ENCODE results near the gene SMAD7.

The SMAD7 gene

DNA sequence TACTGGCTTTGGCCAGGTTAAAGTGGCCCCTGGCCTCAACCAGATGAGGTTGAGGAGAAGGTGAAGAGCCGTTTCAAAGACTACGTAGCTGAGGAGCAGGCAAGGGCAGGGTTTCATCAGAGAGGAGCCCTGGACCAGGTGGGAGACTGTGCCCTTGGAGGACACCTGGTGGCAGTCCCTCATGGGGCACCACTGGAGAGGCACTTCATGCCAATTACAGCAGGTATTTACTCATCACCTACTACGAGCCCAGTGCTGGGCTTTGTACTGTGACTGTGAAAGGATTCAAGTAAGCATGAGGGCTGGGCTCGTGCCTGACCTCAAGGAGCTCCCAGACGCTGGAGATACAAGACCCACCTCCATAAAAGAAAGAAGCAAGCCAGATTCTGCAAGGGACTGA, 37.6 kb downstream of the SMAD7 start:
- no peak for DNase-seq

GRCh38 chr18:48910972-48911545, 39.7 kb downstream of the SMAD7 start:
- DNase-seq: no peak

DNA sequence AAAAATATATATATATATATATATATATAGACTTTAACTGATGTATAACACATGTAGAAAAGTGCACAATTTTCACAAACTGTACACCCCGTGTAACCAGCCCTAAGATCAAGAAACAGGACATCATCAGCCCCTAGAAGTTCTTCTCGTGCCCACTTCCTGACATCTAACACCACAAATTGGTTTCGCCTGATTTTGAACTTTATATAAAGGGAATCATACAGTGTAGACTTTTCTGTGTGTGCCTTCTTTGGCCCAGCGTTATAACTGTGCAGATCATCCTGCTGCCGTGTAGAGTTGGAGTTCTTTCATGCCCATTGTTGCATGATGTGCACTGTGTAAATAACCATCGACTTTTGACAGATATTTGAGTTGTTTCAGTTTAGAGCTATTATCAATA, 41.0 kb downstream of the SMAD7 start:
- no peak for DNase-seq

GRCh38 chr18:48908916-48909315, 41.8 kb downstream of the SMAD7 start:
- DNase-seq: no peak

DNA sequence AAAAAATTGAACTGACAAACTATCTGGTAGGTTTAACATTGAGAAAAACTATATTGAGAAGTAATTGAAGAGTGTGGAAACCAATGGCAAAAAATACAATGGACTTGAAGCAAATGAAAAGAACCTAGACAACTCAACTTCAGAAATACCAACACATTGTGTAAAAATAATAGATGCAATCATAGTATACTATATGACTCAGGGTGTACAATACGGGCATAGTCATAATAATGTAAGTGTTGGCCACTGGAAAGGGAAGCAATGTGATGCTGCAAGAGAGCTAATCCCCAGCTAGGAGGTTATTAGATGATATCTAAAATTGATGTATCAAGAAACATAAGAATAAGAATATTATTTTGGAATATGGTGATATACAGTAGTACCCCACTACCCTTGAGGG, 45.3 kb downstream of the SMAD7 start:
- no peak for DNase-seq

DNA sequence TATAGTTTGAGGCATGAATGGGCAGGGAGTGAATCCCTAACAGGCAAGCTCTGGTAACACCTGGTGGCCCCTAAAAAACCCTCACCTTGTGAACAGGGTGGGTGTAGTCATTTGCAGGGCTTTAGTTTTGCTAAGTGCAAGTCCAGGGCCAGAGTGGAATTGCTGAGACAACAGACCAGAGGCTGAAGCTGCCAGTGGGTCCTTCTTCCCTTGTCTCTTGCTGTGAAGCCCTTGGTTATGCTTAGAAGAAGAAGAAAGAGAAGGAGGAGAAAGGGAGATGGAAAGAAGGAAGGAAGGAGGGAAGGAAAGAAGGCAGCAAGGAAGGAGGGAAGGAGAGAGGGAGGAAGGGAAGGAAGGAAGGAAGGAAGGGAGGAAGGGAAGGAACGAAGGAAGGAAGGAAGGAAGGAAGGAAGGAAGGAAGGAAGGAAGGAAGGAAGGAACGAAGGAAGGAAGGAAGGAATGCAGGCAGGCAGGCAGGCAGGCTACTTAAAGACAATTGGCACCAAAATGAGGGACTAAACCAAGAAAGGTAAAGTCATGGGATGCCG, 45.8 kb downstream of the SMAD7 start:
- no peak for DNase-seq

DNA sequence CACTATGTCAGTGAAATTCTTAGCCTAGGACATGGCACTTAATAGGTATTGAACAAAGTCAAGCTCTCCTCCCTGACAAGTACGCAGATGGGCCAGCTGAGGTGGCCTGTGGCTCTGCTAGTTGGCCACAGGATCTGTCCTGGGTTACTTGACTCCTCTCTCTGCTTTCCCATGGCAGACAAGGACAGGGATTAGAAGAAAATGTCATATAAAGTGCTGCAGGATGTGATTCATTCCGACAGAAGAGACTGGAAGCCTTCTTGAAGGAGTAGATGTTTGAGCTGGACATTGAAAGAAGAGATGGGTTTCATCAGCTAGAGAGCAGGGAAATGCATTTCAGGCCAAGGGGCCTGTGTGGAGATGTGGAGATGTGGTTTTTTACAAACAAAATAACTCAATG, 46.7 kb downstream of the SMAD7 start:
- no peak for DNase-seq

DNA sequence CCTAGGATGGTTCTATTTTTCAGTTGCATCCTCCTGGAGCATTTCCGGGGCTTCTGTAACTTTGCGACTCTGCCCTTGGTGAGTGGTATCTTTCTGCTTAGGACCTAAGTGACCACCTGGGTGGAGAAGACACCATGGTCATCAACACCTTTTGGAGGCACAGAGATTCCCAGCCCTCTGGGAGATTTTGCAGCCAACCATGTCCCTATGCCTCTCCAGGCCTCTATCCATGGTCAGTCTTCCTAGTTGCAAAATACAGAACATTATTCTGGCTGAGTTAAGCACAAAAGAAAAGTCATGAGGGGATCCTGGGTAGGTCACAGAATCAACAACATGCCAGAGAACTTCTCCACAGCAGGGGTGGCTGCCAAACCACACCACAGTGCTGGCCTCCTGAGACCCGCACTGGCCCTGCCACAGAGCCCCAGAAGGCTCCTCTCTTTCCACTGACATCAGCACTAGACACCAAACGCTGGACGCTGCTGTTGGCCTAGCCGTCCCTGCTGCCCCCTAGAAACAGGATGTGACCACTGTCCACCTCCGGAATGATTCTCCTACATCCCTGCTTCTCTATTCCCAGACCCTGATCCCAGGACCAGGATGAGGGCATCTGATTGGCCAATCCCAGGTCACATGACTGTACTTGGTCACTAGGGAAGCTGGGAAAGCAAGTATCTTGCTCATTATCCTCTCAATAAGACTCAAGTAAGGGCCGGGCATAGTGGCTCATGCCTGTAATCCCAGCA, 47.7 kb downstream of the SMAD7 start:
- no peak for DNase-seq

DNA sequence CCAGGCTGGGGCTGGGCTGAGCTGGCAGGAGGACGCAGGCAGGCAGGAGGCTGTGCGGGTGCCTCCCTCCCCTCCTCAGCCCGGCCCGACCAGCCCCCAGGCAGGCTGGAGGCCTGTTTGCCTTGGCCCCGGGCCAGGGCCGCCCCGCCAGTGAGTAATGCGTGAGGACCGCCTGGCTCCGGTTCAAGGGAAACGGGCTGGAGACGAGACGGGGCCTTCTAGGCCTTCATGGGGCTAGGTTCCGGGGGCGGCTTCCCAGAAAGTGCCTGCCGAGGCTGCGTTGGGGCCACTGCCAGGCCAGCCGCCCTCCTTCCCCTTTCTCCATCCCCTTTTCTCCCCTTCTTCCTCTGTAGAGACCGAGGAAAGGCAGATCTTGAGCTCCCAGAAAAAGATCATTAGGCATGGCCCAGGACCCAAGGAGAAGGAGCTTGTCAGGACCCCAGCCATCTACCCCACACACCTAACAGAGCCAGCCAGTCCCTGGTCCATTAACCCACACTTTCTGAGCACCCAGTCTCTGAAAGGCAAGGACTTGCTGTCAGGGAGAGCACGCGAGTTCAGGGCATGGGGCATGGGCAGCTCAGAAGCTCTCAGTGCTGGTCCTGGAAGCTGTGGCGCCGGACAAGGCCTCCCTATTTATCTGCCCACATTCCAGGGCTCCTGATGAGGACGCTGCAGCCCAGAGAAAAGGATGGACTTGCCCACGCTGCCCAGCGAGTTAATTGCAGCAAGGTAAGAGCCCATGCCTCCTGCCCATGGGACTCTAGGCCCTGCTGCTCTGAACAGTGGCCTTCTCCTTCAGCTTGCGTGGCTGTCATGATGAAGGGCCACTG, 48.5 kb downstream of the SMAD7 start:
- peak; percentile 73 for DNase-seq

DNA sequence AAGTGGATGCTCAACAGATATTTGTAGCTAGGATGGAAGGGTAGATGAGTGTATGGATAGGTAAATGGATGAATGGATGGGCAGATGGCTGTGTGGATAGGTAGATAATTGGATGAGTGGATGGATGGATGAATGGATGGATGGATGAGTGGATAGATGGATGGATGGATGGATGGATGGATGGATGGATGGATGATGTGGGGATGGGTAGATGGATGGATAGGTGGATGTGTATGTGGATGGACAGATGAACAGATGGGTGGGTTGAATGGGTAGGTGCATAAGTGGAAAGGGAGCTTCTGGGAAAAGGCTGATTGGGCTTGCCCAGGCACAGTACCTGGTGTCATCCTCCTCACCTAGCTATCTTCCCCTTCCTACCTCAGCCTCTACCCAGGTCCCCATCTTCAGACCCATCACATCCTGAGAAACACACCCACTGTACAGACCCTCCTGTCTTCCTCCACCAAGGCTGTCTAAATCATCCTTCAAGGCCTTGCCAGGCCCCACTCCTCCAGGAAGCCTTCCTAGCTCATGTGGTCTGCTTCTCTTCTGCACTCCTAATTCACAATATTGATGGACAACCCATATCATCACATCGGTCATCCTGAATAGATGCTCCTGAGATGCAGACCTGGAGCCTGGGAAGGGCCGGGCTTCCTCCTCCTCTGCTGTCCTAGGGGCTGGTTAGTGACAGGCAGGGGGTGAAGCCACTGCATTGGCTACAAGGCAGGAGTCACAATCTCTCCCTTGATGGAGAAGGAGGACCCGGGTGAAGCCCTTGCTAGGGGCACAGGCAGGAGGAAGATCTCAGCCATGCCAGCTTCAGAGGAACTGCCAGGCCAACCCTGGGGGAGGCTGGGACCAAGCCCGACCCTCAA, 49.4 kb downstream of the SMAD7 start:
- no peak for DNase-seq

DNA sequence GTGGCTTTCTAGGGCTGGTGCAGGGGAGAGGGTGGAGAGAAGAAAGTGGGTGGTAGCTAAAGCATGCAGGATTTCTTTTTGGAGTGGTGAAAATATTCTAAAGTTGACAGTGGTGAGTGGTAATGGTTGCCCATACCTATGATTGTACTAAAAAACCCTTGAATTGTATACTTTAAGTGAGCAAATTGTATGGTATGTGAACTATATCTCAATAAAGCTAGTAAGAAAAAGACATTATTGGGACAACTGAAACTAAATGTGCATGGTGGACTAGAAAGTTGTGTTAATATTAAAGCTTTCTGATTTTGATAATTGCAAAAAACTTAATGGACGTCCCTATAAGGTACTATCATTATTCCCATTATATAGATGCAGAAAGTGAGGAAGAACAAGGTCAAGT, 50.3 kb downstream of the SMAD7 start:
- no peak for DNase-seq

- DNase-seq: no peak
These were observed 51.1 kb downstream of the SMAD7 start for GRCh38 chr18:48899558-48900174.

DNA sequence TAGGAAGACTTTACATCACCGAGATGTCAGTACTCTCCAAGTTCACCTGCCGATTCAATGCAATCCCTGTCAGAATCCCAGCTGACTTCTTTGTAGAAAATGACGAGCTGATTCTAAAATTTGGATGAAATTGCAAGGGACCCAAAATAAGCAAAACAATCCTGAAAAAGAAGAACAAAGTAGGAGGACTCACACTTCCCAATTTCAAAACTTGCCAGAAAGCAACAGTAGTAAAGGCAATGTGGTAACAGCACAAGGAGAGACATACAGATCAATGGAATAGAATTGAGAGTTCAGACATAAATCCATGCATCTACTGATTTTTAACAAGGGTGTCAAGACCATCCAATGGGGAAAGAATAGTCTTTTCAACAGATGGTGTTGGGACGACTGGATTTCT, 52.2 kb downstream of the SMAD7 start:
- DNase-seq: no peak

GRCh38 chr18:48897531-48897930, 53.2 kb downstream of the SMAD7 start:
- no peak for DNase-seq

DNA sequence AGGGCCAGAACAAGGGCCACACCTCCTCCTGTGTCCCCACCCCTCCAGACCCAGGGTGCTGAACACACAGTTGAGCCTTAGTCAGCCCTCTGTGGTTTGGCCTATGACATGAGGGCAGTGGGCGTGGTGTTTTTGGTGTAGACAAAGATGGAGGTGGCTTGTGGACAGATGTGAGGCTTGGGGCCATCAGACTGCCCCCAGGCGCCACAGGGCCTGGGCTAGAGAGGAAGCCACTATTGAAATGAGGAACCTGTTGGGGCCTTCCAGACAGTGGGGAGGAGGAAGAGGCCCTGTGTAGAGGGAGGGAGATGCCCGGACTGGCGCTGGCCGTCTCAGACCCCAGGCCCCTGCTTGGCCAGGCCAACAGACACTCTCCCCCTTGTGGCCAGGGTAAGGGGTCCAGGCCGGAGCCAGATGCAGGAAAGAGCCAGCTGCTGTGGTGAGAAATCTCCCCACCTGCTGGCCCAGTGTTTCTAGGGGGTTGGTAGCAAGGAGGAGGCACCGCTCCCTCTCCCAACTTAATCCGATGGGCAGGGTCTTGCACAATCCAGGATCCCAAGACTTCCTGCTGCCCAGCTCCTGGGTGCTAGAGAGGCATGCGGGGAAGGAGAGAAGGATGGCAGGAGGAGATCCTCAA, 53.8 kb downstream of the SMAD7 start:
- no peak for DNase-seq

DNA sequence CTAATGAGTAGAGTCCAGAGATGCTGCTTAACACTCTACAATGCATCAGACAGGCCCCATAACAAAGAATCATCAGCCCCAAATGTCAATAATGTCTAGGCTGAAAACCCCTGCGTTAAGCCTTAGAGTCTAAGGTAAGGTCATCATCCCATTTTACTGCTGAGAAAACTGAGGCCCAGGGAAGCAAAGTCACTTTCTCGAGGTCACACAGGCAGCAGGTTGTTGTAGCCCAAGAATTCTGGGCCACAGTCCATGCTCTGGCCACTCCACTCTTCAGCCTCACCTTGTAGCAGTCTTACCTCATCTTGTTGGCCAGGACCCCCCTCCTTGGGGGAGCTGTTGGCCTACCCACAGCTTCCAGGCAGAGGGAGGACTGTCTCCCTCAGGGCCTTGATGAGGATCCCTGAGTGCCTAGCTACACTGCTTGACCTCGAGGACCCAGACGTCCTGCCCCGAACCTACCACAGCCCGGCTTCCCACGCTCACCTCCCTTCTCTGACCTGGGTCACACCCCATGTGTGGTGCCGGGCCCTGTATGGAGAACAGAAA, 54.4 kb downstream of the SMAD7 start:
- DNase-seq: no peak

DNA sequence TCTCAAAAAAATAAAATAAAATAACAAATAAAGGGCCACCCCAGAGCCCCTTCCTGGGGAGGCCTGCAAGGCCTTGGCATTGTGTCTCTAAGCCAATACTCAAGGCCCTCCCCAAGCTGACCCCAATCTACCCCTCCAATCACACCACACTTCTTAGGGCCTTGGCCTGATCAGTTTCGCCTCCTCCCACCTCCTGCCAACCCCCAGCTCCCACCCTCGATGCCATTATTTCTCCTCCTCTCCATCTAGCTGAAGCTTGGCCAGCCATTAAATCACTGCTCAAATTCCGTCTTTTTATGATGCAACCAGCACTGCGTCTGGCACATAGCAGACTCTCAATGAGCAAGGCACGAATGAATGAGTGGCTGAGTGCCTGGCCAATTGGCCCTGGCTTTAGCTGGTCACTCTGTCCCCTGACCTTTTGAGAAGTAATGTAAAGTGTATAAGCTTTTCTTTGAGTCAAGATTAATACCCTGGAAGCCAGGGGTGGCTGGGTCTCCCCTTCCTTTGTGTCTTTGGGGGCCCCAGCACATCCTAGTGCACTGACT, 55.9 kb downstream of the SMAD7 start:
- no peak for DNase-seq

DNA sequence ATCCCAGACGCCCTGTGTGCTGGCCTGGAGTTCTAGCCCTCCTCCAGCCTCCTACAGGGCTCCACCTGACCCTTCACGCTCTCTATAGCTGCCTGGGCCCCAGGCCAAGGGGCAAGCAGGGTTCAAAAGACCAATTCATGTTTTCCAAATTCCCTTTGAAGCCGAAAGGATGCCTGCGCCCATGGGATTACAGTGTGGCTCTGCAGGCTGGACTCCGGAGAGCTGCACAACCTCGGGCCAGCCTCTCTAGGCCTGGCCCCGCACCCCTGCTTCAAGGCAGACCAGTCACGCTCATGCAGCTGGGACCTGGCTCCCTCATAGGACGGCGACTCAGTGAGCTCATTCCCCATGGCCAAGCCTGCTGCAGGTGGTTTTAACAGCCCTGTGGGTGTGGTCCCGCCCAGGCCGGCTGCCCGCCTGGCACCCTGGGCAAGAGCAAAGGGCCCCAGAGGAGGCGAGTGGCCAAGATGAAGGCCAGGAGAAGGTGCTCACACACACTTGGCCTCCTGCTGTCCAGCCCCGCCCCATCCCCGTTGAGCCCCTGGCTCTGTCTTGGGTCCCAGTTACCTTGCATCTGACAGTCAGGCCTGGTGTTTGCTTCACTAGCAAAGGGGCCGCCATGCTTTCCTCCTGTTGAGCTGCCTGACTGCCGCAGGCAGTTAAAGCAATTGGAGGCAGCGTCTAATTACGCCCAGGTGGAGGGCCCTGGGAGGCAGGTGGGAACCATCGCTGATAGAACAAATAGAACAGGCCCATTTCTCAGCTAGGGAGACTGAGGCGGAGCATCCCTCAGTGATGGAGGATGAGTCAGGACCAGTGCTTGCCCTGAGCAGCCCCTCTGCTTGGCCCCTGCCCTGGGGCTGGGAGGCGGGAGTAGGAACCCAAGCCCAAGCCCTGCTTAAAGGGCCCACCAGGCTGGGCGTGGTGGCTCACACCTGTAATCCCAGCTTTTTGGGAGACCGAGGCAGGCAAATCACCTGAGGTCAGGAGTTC, 56.9 kb downstream of the SMAD7 start:
- peak; percentile 25 for DNase-seq

DNA sequence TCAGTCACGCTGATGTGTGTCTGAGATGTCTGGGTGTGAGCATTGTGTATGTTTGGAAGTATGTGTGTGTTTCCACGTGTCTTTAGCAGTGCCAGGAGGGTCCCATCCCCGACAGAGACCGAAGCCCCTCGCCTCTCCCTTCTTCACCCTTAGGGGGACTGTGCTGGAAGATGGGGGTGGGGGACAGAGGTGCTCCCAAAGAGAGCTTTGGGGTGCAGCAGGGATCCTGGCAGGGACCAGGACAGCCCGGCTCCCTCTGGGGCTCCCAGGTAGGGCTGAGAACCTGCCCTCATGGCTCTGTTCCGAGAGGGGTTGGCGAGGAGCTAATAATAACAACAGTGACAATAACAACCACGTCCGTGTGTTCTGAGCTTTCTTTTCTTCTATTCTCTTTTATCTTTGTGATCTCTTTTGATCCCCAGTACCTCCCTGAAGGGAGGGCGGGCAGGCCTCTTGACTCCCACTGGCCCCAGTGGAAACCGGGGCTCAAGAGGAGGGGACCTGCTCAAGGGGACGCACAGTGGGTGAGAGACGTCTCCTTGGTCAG, 57.6 kb downstream of the SMAD7 start:
- no peak for DNase-seq
